Amniotic epithelial cell (primary cell): ENCODE results near the gene PIP.
"Not testable (repeated sequence)": the region's sequence is repeated elsewhere in the genome, so short reads cannot be mapped to it uniquely, and the experiment has no call there.

Experiments
- DNase-seq: peaks from one replicate; pipeline ENCODE4 v3.0.0-alpha.2; 2010; ENCODE audit warnings: low read depth

Gene PIP

DNA sequence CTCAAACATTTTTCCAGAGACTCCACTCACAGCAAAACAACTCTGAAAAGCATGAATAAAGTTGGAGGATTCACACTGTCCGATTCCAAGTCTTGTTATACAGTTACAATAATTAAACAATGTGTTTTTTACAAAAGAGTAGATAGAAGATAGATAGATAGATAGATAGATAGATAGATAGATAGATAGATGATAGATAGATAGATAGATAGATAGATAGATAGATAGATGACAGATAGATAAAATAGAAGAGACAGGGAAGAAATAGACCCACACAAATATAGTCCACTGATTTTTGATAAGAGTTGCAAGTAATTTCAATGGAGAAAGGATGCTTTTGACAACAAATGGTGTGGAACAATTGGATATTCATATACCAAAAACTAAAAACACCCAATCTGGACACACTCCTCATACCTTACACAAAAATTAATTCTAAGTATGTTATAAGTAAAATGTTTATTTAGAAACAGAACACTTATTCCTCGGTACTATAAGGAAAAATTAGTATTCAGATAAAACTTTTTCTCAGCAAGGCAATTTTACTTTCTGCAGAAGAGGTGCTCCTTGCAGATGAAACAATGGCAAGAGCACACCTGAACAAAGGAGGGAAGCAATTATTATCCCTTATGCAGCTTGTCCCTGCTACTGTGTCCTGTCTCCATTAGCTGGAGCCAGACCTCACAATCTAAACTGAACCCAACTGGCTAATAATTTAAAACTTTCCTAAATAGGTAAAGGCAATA, 45.7 kb downstream of the PIP start:
- no peak for DNase-seq

- not testable (repeated sequence) for DNase-seq
Measured at GRCh38 chr7:143180771-143181170, 48.9 kb downstream of the PIP start.

GRCh38 chr7:143181349-143181748, 49.5 kb downstream of the PIP start:
- DNase-seq, result no peak

GRCh38 chr7:143183024-143183423, 51.1 kb downstream of the PIP start, which contains the start of gene TAS2R39:
TSS of gene TAS2R39 (plus strand) at chr7:143183419. CDS start at chr7:143183419, 0 bp downstream.
- DNase-seq, result no peak

- no peak for DNase-seq
Measured at GRCh38 chr7:143185551-143185950, 53.7 kb downstream of the PIP start.

DNA sequence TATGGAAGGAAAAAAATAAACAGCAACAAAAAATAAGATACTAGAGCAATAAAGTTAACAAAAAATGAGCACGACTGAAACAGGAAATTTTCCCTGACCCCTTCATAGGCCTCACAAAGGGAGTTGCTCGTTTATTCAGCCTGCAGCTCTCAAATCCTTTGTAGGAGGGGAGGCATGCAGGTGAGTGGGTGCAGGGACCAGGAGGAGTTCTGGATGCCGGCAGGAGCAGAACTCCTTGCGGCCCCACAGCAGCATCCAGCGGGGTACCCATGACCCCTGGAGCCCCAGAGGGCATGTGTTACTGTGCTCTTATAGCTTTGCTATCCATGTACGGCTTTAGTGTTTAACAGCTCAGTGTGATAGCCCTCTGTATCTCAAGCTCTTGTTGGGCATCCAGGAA, 57.1 kb downstream of the PIP start:
- DNase-seq, result no peak
